GM18868 (cell line): ENCODE data around the gene COX6B2.

Source experiments
- ATAC-seq: cut with Tn5 transposase; IDR thresholded peaks from one replicate; pipeline ENCODE4 v1.9.1; 2021; ENCODE audit warnings: mild to moderate bottlenecking, moderate library complexity; ENCODE audit not compliant: unreplicated experiment

Gene COX6B2

DNA sequence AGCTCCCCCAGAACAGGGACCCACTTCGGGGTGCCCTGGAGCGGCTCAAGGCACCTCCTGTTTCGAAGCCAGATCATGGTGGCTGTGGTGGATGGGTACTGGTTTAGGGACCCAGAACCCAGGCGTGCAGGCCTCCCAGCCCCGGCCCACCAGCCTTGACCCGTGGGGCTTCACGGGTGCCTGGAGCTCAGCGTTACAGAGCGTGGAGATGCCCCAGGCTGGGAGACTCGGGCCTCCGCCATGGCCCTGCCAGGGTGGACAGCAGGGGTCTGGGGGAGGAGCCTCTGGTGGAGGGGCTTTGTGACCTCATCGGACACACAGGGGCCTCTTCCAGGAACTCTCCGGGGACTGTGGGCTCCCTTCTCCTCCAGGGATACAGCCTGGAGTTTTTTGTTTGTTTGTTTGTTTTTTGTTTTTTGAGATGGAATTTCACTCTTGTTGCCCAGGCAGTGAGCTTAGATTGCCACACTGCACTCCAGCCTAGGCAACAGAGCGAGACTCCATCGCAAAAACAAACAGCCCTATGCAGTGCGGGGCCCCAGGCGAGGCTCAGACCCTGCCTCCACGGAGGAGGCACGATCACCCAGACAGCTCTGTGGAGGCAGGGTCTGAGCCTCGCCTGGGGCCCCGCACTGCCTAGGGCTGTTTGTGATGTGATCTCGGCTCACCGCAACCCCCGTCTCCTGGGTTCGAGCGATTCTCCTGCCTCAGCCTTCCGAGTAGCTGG lies 8.6 kb upstream of the COX6B2 start, which contains the start of gene GARIN5B:
GARIN5B (minus strand) TSS at position 271 of the 727 bp plus-strand sequence; CDS start at position 77, 194 bp downstream.
- ATAC-seq, result no peak

DNA sequence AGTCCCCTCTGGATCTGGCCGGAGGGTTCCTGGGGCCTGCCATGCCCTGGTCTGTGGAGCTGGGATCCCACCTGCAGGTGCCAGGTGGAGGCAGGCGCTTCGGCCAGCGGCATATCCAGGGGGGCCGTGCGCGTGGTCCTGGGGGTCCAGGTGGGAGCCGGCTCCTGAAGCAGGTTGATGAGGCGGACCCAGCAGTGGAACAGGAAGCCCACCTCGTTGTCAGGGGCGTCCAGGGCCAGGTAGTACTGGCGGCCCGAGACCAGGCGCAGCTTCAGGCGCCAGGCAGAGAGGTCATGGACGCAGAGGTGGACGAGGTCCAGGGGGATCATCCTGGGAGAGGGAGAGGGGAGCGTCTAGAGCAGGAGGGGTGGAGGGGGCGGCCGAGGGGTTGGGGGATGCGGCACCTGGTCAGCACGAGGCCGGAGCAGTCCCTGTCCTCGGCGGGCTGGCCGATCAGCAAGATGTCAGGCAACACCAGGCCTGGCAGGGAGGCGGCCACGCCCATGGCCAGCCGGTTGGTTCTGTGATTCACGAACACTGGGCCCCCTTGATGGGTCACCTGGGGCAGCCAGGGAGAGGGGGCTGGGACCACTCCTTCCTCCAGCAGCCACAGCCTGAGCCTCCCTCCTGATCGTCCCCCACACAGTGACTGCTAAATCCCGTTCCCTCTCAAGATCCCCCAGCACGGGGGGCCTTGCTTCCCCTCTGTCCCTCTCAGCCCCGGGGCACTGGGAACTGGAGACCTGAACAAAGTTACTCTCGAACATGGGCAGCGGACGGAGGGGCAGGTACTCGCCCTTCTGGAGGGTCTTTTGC lies 7.9 kb upstream of the COX6B2 start:
- ATAC-seq, result no peak

DNA sequence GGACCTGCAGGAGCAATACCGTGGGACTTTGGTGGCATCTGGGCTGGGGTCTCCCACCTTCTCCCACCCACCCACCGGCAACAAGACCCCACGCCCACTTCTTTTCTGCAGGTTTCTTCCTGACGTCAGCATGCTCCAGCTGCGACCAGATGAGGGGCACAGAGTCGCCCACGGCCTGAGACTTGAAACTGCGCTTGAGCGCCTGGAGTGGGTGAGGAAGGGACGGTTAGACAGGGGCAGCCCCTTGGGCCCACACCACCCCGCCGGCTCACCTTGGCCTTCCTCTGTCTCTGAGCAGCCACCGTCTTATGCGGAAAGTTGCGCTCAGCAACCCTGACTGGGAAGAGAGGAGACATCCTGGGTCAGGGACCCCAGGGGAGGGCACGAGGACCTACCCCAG lies 6.4 kb upstream of the COX6B2 start:
- ATAC-seq, result no peak

DNA sequence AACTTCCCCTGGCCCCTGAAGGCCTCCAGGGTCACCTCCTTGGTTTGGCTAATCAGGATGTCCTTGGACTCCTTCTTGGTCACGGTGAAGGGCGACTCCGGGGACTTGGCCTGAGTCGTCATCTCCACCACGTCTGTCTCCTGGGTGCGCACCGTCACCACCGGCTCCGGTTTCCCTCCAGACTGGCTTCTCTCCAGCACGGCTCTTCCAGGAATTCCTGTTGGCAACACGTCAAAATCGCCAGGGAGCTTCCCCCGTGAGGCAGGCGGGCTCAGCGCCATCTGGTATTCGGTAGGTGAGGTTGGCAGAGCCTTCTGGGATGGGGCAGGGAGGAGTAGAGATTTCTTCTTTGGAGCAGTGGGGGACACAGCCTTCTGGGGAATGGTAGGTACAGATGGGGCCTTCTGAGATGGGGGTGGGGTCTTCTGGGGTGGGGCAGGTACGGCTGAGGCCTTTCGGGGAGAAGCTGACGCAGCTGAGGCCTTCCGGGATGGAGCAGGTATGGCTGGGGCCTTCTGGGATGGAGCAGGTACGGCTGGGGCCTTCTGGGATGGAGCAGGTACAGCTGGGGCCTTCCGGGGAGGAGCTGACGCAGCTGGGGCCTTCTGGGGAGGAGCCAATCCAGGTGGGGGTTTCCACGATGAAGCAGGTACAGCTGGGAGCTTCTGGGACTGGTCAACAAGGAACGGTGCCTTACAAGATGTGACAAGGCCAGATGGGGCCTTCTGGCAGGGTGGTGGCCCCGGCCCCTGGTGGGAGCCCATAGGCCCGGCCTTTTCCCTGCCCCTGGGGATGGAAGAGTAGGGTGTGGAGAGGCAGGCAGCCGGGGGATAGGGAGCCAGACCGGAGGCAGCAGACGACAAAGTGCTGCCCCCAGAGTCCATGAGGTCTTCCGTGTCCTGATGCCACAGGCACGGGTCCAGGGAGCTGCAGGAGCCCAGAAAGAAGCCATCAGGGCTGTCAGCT lies 4.7 kb upstream of the COX6B2 start:
- no peak for ATAC-seq

DNA sequence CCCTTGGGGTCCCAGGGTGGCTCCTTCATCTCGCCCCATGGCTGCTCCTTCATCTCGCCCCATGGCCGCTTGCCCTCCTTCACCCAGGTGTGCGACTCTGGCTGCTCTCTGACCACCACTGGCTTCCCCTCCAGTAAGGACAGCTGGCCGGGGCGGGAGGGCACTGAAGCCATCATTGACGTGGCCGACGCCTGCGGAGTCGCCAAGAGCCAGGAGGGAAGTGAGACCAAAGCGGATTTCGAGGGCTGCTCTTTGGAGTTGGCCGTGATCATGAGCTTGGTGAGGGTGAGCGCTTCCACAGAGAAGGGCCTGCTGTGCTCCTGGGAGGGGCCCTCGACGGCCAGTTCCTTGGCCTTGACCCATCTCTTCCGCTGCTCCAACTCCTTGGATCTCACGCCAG lies 4.0 kb upstream of the COX6B2 start:
- no peak for ATAC-seq

DNA sequence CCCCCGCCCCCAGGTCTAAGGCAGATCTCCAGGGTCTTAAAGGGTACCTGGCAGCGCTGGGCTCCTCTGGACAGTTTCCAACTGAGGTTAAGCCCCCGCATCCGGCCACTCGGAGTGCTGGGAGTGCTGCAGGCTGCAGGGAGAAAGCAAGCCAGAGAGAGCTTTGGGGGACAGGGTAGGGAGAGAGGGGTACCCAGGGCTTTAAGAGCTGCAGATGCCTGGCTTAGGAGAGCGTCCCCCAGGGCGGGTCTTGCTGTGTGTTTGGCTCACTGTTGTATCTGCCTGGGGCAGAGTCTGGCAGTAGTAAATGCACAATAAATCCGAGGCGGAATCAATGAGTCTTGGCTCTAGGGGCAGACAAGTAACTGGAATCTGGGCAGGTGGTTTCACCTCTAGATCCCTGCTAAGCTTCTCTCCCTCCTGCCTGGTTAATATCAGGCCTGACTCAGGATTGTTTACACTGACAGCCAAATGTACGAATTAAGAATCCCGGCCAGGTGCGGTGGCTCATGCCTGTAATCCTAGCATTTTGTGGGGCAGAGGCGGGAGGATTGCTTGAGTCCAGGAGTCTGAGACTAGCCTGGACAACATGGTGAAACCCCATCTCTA lies 798 bp upstream of the COX6B2 start:
- ATAC-seq, result no peak

DNA sequence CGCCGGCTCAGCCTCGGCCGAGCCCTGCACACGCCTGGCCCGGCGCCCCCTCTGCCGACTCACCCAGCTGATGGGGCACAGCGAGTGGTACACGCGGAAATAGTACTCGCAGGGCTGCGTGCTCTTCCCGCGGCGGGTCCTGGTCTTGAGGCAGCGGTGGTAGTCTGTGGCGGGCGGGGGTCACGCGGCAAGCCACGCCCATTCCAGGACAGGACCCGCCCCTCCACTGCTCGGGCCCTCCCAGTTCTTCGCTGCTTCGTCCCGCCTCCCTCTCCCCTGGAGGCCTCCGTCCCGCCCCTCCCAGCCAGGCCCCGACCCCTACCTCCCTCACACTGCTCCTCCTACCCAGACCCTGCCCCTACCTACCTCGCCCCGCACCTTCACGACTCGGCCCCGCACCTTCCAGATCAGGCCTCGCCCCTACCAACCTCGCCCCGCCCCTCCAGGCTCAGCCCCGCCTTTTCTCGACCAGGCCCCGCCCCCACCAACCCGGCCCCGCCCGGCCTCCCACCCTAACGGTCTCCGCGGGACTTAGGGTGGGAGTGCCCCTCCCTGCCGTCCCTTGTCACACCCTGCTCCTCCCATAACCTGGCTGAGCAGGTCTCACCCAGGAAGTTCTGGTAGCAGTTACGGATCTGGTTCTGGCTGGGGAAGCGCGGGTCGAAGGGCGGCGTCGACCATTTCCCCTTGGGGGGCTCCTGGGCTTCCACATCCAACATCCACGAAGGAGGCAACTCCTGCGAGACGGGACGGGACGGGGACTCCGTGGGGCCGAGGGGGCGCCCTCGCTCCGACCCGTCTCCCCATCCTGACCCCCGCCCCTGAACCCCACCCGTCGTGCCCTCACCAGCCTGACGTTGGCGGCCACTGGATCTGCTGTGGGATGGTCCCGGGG lies 469 bp downstream of the COX6B2 start:
- no peak for ATAC-seq

DNA sequence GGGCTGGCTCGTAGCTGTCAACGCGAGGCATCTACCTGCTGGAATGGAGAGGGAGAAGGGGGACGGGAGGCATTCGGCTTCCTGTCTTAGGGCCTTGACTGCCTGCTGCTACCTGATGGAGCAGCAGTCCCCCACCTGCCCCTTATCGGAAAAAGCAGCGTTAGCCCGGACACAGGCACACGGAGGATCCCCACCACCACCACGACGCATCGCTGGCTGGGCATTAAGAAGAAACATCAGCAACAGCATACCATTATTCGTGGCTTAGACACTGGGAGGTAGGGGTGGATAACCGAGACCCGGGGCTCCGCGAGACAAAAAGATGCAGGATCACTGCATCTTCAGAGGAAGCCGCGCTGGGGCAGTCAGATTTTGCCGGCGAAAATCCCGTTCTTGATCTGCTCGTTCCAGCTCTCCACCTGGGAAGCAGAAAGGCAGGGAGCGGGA lies 1.1 kb downstream of the COX6B2 start:
- ATAC-seq, result no peak

DNA sequence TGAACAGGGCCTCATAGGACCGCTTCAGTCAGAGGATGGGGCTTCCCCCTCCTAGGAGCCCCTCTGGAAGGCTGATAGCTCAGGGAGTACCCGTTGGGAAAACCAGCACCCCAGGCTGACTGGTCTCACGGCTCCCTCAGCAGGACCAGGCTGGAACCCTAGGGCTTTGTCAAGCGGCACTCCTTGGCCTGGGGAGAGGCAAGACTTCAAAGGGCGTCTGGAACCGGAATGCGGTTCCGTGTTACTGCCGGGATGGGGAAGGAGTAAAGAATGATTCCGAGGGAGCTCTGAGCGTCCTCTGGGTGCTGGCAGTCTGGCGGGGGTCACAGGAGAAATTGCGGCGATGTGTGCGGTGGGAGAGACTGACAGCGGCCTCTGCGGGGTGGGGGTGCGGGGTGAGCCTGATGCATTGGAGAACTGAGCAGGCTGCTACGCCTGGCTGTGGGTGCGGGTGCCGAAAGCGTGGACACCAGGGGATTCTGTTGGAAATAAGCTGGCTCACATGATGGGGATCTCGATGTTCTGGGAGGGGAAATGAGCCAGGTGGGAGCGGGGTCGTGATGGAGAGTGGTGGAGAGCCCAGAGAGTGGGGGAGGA lies 1.9 kb downstream of the COX6B2 start:
- ATAC-seq, result no peak

DNA sequence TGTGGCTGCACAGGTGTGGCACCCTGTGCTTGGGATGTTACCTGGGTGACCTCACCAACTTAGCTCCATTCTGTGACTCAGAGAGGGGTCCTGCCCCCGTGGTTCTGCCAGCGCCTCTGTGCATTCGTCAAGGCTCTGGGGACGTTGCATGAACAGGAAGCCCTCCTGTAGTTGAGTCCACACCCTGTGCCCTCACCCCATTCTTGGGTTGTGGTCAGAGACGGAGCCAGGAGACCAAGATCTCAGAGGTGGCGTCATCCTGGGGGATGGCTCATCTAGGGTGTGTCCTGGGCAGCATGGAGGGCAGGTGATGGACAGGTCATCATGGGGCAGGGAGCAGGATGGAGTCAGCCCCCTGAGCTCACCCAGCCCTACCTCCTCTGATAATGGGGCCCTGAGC lies 2.5 kb downstream of the COX6B2 start:
- no peak for ATAC-seq

DNA sequence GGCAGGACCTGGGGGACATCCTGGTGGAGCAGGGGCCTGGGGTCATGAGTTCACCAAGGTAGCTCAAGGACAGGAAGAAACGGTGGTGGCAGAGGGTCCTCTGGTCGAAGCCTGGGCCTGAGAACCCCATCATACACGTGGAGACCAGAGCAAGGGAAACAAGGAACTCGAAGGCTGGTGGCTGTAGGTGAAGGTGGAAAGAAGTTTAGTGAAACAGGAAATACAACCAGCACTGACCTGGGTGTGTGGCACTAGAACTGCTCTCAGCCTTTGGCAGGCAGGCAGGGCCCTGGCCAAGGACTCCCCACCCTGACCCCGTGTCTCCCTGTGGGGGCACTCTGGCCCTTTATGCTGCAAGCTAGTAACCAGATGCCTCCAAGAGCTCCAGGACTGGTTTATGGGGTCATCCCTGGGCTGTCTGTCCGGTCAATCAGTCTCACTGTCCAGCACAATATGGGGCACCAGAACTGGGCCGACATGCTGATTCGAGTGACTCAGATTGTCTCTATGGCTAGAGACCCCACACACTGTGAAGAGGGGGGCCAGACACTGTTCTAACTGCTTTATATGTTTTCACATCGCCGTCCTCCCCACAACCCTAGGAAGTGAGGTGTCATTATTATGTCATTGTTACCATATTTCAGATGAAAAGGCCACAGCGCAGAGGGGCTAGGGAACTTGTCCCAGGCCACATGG lies 3.8 kb downstream of the COX6B2 start:
- no peak for ATAC-seq

DNA sequence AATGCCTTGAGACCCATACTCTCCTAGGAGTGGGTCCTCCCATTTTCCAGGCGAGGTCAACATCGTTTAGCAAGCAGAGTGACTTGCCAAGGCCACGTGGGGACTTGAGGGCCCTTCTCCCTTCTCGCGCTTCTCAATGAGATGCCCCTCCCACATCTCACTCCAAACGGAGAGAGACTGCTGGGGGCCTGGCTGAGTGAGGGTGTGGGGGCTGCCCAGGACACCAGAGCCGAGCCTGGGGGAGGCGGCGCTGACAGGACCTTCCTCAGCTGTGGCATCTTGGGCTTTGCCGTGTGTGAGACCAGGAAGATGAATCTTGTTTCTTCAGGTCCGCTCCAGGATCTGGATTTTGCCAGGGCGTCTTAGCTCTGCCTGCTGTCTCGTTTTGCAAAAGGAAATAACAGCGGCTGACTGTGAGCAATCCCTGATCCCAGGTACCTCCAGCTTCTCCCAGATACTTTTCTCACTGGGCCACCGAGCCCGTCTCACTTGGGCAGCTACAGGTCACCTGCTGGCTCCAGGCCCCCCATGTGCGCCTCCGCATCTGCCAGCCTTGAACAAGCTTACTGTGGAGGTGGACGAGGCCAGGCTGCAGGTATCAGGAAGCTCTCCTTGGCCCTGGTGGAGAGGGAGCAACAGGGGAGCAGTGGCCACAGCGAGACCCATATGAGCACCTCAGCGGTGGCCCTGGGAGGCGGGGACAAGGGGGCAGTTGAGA lies 6.0 kb downstream of the COX6B2 start:
- ATAC-seq, result no peak

DNA sequence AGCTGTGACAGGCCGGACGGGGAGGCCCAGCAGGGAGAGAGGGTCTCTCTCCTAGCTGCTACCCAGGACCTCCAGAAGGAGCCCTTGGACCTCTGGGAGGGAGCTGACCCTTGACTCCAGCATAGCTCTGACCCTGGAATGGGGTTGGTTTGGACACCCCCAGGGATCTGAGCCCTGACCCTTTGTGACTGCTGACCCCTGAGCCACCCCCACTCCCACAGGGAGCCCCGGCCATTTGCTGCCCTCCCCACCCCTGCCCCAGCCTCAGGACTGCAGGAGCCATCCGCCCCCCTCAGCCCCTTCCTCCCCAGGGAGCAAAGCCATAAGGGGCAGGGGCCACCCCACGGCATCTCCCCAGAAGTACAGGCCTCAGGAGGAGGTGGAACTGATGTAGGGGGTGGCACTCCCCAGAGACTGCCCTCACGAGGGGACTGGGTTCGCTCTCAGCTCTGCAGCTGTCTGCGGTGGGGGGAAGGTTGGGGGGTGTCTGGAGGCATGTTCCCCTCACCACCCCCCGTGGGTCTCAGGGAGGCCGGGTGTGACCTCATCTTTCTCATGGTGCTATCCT lies 7.0 kb downstream of the COX6B2 start:
- ATAC-seq, result no peak

DNA sequence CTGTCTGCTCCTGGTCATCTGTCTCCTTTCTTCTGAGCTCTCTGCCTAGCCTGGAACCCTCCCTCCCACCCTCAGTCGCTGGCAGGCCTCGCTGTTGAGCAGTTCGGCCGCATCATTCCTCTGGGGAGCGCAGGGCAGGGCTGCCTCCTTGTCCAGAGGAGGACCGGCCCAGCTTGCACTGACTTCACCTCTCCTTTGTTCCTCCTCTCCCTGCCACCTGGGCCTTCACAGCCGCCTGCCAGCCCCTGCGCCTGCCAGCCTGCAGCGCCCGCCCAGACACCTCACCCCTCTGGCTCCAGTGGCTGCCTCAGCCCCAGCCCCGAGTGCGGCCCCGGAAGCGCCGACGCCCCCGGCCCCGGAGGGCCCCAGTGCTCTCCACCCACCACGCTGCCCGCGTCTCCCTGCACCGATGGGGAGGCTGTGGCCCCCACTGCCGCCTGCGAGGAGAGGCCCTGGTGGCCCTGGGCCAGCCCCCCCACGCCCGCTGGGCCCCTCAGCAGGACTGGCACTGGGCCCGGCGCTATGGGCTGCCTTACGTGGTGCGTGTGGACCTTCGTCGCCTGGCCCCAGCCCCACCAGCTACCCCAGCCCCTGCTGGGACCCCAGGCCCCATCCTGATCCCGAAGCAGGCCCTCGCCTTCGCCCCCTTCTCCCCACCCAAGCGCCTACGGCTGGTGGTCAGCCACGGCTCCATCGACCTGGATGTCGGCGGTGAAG lies 7.6 kb downstream of the COX6B2 start:
- ATAC-seq, result no peak

DNA sequence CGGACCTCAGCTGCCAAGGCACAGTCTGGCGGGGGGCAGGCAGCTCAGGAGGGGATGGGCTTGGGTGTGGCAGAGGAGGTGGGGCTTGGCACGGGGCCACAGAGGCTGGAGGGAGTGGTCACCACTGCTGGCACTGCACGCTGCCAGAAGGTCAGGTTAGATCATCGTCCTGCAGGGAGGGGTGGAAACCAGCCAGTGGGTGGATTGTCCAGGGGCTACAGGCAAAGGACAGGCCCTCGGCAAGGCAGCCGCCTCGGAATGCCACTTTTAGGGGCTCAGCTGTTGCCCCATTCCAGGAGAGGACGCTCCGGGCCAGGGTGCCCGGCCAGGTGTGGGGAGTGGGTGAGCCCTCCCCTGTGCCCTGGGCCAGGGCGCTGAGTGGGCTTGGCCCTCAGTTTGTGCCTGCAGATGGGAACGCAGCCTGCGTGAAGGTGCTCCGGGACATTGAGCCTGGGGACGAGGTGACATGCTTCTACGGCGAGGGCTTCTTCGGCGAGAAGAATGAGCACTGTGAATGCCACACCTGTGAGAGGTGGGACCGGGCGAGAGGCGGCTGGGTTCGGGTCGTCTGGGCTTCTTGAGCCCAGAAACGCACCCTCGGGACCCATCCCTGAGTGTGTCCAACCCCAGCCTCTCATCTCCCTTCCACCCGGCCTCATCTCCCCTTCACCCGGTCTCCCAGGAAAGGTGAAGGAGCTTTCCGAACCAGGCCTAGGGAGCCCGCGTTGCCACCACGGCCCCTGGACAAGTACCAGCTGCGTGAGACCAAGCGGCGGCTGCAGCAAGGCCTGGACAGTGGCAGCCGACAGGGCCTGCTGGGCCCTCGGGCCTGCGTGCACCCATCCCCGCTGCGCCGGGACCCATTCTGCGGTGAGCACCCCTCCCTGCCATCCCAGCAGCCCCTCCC lies 8.4 kb downstream of the COX6B2 start:
- no peak for ATAC-seq
